Panc1 (cell line): ENCODE data around the gene NOTCH1. TPM values are rescaled to one million over a fixed set of nuclear protein-coding genes. Genes with fewer than 3 reads are reported as not detected.

Experiments used
- ATAC-seq: fragments of 200-7000 bp; cut with Tn5 transposase; 2 replicates; pipeline ENCODE4 v1.9.1; 2020; ENCODE audit warnings: mild to moderate bottlenecking, moderate library complexity
- BruUV-seq: library from RNA; stranded (reverse); fragments of 400-500 nt; replicated peaks from 2 replicates; lab custom pipeline; 2021; lab: Mats Ljungman, UMichigan
- CTCF ChIA-PET: fragments of 300-600 bp; sonication (Branson Sonifier 250); formaldehyde crosslinking; loops from one replicate; lab custom pipeline; 2022; ENCODE audit warnings: antibody characterized with exemption; lab: Charles Lee
- POLR2A ChIA-PET: fragments of 300-600 bp; sonication (Branson Sonifier 250); formaldehyde crosslinking; loops from one replicate; lab custom pipeline; 2022; ENCODE audit warnings: antibody characterized with exemption; lab: Charles Lee
- DNase-seq: peaks from one replicate; pipeline ENCODE4 v3.0.0-alpha.2; 2010; ENCODE audit warnings: low read depth, low spot score
- H3K27ac ChIP-seq: 2 replicates; pipeline ENCODE4 v1.5.1; 2011; ENCODE audit warnings: mild to moderate bottlenecking, low read length, inconsistent platforms
- H3K27me3 ChIP-seq: fragments of 200-500 bp; sonication (Bioruptor generic); 2 replicates; pipeline ENCODE4 v1.6.0; 2014; ENCODE audit warnings: low read length, inconsistent platforms; ENCODE audit not compliant: control insufficient read depth, insufficient read depth
- H3K36me3 ChIP-seq: fragments of 200-500 bp; sonication (Bioruptor generic); 2 replicates; pipeline ENCODE4 v1.5.1; 2014; ENCODE audit warnings: inconsistent platforms, mild to moderate bottlenecking, low read length, moderate library complexity; ENCODE audit not compliant: control insufficient read depth, insufficient read depth
- H3K4me1 ChIP-seq: 2 replicates; pipeline ENCODE4 v1.5.1; 2011; ENCODE audit warnings: inconsistent platforms, mild to moderate bottlenecking, low read length, moderate library complexity; ENCODE audit not compliant: control insufficient read depth, insufficient read depth
- H3K4me3 ChIP-seq, 2 experiments: 2 replicates each; pipeline ENCODE4 v1.5.1; 2011 to 2012; ENCODE audit warnings: low read depth in 2 of 2, low read length in 2 of 2, mild to moderate bottlenecking in 2 of 2, inconsistent platforms in 1 of 2, moderate library complexity in 1 of 2
- H3K9me3 ChIP-seq: fragments of 200-500 bp; sonication (Bioruptor generic); 2 replicates; pipeline ENCODE4 v1.5.1; 2014; ENCODE audit warnings: low read depth, mild to moderate bottlenecking, inconsistent platforms, low read length, moderate library complexity; ENCODE audit not compliant: control insufficient read depth, insufficient read depth
- CTCF ChIP-seq: fragments of 450-650 bp; IDR thresholded peaks from 2 replicates; pipeline ENCODE4 v1.5.1; 2017; ENCODE audit warnings: mild to moderate bottlenecking
- POLR2AphosphoS5 ChIP-seq: IDR thresholded peaks from 2 replicates; pipeline ENCODE4 v1.6.1; 2012; ENCODE audit warnings: mild to moderate bottlenecking, low read depth, low read length, moderate library complexity
- REST ChIP-seq, 2 experiments: IDR thresholded peaks; 2 replicates each; pipeline ENCODE4 v1.6.1; 2011 to 2012; ENCODE audit warnings: low read depth in 2 of 2, control low read depth in 1 of 2, low read length in 1 of 2, mild to moderate bottlenecking in 1 of 2, moderate library complexity in 1 of 2; ENCODE audit not compliant: insufficient read depth in 1 of 2
- SIN3A ChIP-seq: IDR thresholded peaks from 2 replicates; pipeline ENCODE4 v1.6.1; 2012; ENCODE audit warnings: low read depth, mild to moderate bottlenecking, low read length, moderate library complexity, borderline replicate concordance; ENCODE audit not compliant: insufficient read depth
- TCF7L2 ChIP-seq: IDR thresholded peaks from 2 replicates; pipeline ENCODE4 v1.6.1; 2011; ENCODE audit warnings: mild to moderate bottlenecking, low read depth, low read length, inconsistent platforms
- in situ Hi-C: cut with HindIII; loops from 2 replicates; pipeline ENCODE4 v1.10.0; 2016; ENCODE audit warnings: low sequenced_read_pairs, low pct_unique_long_range_greater_than_20kb
- intact Hi-C: fragments of 100-400 bp; cut with micrococcal nuclease; formaldehyde crosslinking; loops from one replicate; pipeline ENCODE4 v1.10.0; 2022; ENCODE audit not compliant: unreplicated experiment
- total RNA-seq: library from RNA; stranded (reverse); gene quantifications from one replicate; pipeline ENCODE4 v1.2.1, GENCODE V29; 2021; ENCODE audit not compliant: unreplicated experiment

Gene NOTCH1
- total RNA-seq, 1 experiment from 2014 or later = 13.4 TPM

- ChIA-PET POLR2A (no interaction called here), CTCF (interaction anchor here (0.7 kb wide), 1 partner anchor 66 kb away, joined by 4 read pairs; no protein-coding TSS in a partner anchor)
- Histone ChIP-seq H3K27me3 (no peaks in the 10 kb centered on the region), H3K27ac (no peak overlapping the region), H3K4me3 (no peak overlapping the region), H3K4me1 (peaks cover 18% of the 10 kb centered on the region), H3K36me3 (no peaks in the 10 kb centered on the region), H3K9me3 (no peaks in the 10 kb centered on the region)
- DNase-seq (no peak), ATAC-seq (no peak)
- in situ Hi-C loops = no loop called here
- no TSS peak for BruUV-seq
- intact Hi-C loops = no loop called here
- TF ChIP-seq TCF7L2 = no peak
- TF ChIP-seq SIN3A = no peak
- no peak for TF ChIP-seq REST (IDR thresholded peaks at IDR 0.05; ENCODE audit: insufficient read depth in 1 of 2, low read depth in 2 of 2, low read length in 1 of 2)
- TF ChIP-seq CTCF = no peak
- TF ChIP-seq POLR2AphosphoS5 = no peak
Observed at GRCh38 chr9:136566901-136567300, 21.1 kb upstream of the NOTCH1 start.

GRCh38 chr9:136566553-136566895 is 20.7 kb upstream of the NOTCH1 start:
- Histone ChIP-seq H3K36me3 (no peaks in the 10 kb centered on the region), H3K9me3 (no peaks in the 10 kb centered on the region), H3K4me3 (no peak overlapping the region), H3K27me3 (no peaks in the 10 kb centered on the region), H3K4me1 (peaks cover 16% of the 10 kb centered on the region), H3K27ac (no peak overlapping the region)
- intact Hi-C loops = no loop called here
- no TSS peak for BruUV-seq
- ChIA-PET CTCF (interaction anchor here (0.7 kb wide), 1 partner anchor 66 kb away, joined by 4 read pairs; no protein-coding TSS in a partner anchor), POLR2A (no interaction called here)
- TF ChIP-seq CTCF (no peak), REST (IDR thresholded peaks at IDR 0.05; ENCODE audit: insufficient read depth in 1 of 2, low read depth in 2 of 2, low read length in 1 of 2) (no peak), TCF7L2 (no peak), SIN3A (no peak), POLR2AphosphoS5 (no peak)
- in situ Hi-C loops = no loop called here
- ATAC-seq = no peak
- no peak for DNase-seq
